ENCODE data around the gene WDR91. TPM values are rescaled to one million over a fixed set of nuclear protein-coding genes. Genes with fewer than 3 reads are reported as not detected.

WDR91 gene
- total RNA-seq, 1 donor from 2014 or later = 14.5 TPM

GRCh38 chr7:135156290-135156689 lies 55.0 kb downstream of the WDR91 start:
- H3K4me3 Mint-ChIP-seq = no peak overlapping the region
- H3K4me1 Mint-ChIP-seq = peaks cover 14% of the 10 kb centered on the region
- no peak for DNase-seq (ENCODE audit: low read depth, low spot score)
- no peaks in the 10 kb centered on the region for H3K27me3 Mint-ChIP-seq (ENCODE audit: low read depth)
- H3K9me3 Mint-ChIP-seq = peaks cover 41% of the 10 kb centered on the region
- H3K36me3 Mint-ChIP-seq (ENCODE audit: low read depth) = peaks cover 59% of the 10 kb centered on the region
- TF ChIP-seq CTCF (conservative IDR thresholded peaks at IDR 0.05) = no peak
- no peak overlapping the region for H3K27ac Mint-ChIP-seq (ENCODE audit: unreplicated experiment)

GRCh38 chr7:135154734-135155133 lies 56.6 kb downstream of the WDR91 start:
- Mint-ChIP-seq H3K36me3 (ENCODE audit: low read depth) (peaks cover 45% of the 10 kb centered on the region), H3K4me1 (no peaks in the 10 kb centered on the region), H3K27me3 (ENCODE audit: low read depth) (no peaks in the 10 kb centered on the region), H3K9me3 (peaks cover 37% of the 10 kb centered on the region), H3K27ac (ENCODE audit: unreplicated experiment) (no peak overlapping the region), H3K4me3 (no peak overlapping the region)
- no peak for DNase-seq (ENCODE audit: low read depth, low spot score)
- no peak for TF ChIP-seq CTCF (conservative IDR thresholded peaks at IDR 0.05)

- Mint-ChIP-seq H3K4me1 (no peaks in the 10 kb centered on the region), H3K36me3 (ENCODE audit: low read depth) (peaks cover 38% of the 10 kb centered on the region), H3K27ac (ENCODE audit: unreplicated experiment) (no peak overlapping the region), H3K4me3 (no peak overlapping the region), H3K27me3 (ENCODE audit: low read depth) (no peaks in the 10 kb centered on the region), H3K9me3 (peaks cover 37% of the 10 kb centered on the region)
- no peak for DNase-seq (ENCODE audit: low read depth, low spot score)
- TF ChIP-seq CTCF (conservative IDR thresholded peaks at IDR 0.05) = no peak
Measured at GRCh38 chr7:135152442-135152841, 58.9 kb downstream of the WDR91 start.

GRCh38 chr7:135151533-135151932 lies 59.8 kb downstream of the WDR91 start:
- no peak overlapping the region for H3K4me3 Mint-ChIP-seq
- H3K27ac Mint-ChIP-seq (ENCODE audit: unreplicated experiment) = no peak overlapping the region

GRCh38 chr7:135151132-135151531 lies 60.2 kb downstream of the WDR91 start:
- Mint-ChIP-seq H3K27me3 (ENCODE audit: low read depth) (no peaks in the 10 kb centered on the region), H3K4me1 (no peaks in the 10 kb centered on the region), H3K4me3 (no peak overlapping the region), H3K27ac (ENCODE audit: unreplicated experiment) (no peak overlapping the region), H3K9me3 (peaks cover 27% of the 10 kb centered on the region), H3K36me3 (ENCODE audit: low read depth) (peaks cover 26% of the 10 kb centered on the region)
- TF ChIP-seq CTCF (conservative IDR thresholded peaks at IDR 0.05) = no peak
- DNase-seq (ENCODE audit: low read depth, low spot score) = no peak

More at GRCh38 chr7:135151533-135151932, 59.8 kb downstream of the WDR91 start:
- H3K4me1 Mint-ChIP-seq = no peaks in the 10 kb centered on the region
- TF ChIP-seq CTCF (conservative IDR thresholded peaks at IDR 0.05) = no peak
- H3K36me3 Mint-ChIP-seq (ENCODE audit: low read depth) = peaks cover 30% of the 10 kb centered on the region
- no peak for DNase-seq (ENCODE audit: low read depth, low spot score)
- H3K27me3 Mint-ChIP-seq (ENCODE audit: low read depth) = no peaks in the 10 kb centered on the region
- peaks cover 30% of the 10 kb centered on the region for H3K9me3 Mint-ChIP-seq

All from neural crest cell (in vitro differentiated cells).